Tibial artery (tissue), 4 donors: ENCODE measurements around the gene APRT.

Experiments used
- DNase-seq, 2 donors: peaks; one replicate each; pipeline ENCODE4 v3.0.0-alpha.2; 2019
- H3K27ac ChIP-seq, 2 donors: fragments of 200-600 bp; sonication (generic) in 1 of 2; 1 replicate in 1 of 2; 2 replicates in 1 of 2; pipeline ENCODE4 v1.5.1; 2018 to 2019; ENCODE audit warnings: mild to moderate bottlenecking in 1 of 2
- H3K27me3 ChIP-seq, 2 donors: fragments of 200-600 bp; sonication (generic) in 1 of 2; one replicate each; pipeline versions ENCODE4 v1.5.1 to v1.6.0; 2016 to 2019
- H3K36me3 ChIP-seq, 3 donors: fragments of 200-600 bp; sonication (generic) in 2 of 3; one replicate each; pipeline ENCODE4 v1.5.1; 2016 to 2019; ENCODE audit warnings: mild to moderate bottlenecking in 2 of 3
- H3K4me1 ChIP-seq, 4 donors: fragments of 200-600 bp; sonication (generic) in 2 of 4; 1 replicate in 3 of 4; 2 replicates in 1 of 4; pipeline ENCODE4 v1.5.1; 2016 to 2019
- H3K4me3 ChIP-seq, 2 donors: fragments of 200-600 bp; sonication (generic) in 1 of 2; 1 replicate in 1 of 2; 2 replicates in 1 of 2; pipeline ENCODE4 v1.5.1; 2018 to 2019; ENCODE audit warnings: mild to moderate bottlenecking in 2 of 2
- H3K9me3 ChIP-seq, 3 donors: fragments of 200-600 bp; sonication (generic) in 1 of 3; one replicate each; pipeline ENCODE4 v1.5.1; 2016 to 2019
- CTCF ChIP-seq, 2 experiments: fragments of 200-600 bp in 1 of 2; fragments of 450-650 bp in 1 of 2; IDR thresholded peaks; one replicate each; pipeline ENCODE4 v1.5.1; 2017 to 2019; ENCODE audit warnings: antibody characterized with exemption in 2 of 2, mild to moderate bottlenecking in 1 of 2, moderate library complexity in 1 of 2
- intact Hi-C: fragments of 100-400 bp; cut with DNase I; formaldehyde crosslinking; loops from one replicate; pipeline ENCODE4 v1.15.0; 2023; ENCODE audit warnings: low total_unique reads

Gene APRT

GRCh38 chr16:88846088-88846487 lies 34.4 kb upstream of the APRT start:
- Histone ChIP-seq H3K27ac (no peak overlapping the region), H3K4me1 (no peaks in the 10 kb centered on the region), H3K36me3 (peaks cover 0 to 57% (median 29%) of the 10 kb centered on the region in 3 donors), H3K9me3 (no peaks in the 10 kb centered on the region), H3K4me3 (no peak overlapping the region), H3K27me3 (no peaks in the 10 kb centered on the region)
- no peak for TF ChIP-seq CTCF (IDR thresholded peaks at IDR 0.05)
- no peak for DNase-seq
- intact Hi-C loops: no loop called here

- H3K4me1 ChIP-seq: no peaks in the 10 kb centered on the region
- H3K36me3 ChIP-seq: peaks cover 14 to 58% (median 34%) of the 10 kb centered on the region in 3 donors
- DNase-seq: no peak
- TF ChIP-seq CTCF (IDR thresholded peaks at IDR 0.05): no peak
- intact Hi-C loops: no loop called here
- no peak overlapping the region for H3K27ac ChIP-seq
- no peaks in the 10 kb centered on the region for H3K9me3 ChIP-seq
- H3K27me3 ChIP-seq: no peaks in the 10 kb centered on the region
- H3K4me3 ChIP-seq: no peak overlapping the region
Measured at GRCh38 chr16:88844419-88845036, 32.8 kb upstream of the APRT start.

GRCh38 chr16:88843256-88843655 lies 31.5 kb upstream of the APRT start:
- Histone ChIP-seq H3K36me3 (peaks cover 18 to 60% (median 47%) of the 10 kb centered on the region in 3 donors), H3K27ac (no peak overlapping the region), H3K4me3 (no peak overlapping the region), H3K9me3 (no peaks in the 10 kb centered on the region), H3K4me1 (no peaks in the 10 kb centered on the region), H3K27me3 (no peaks in the 10 kb centered on the region)
- TF ChIP-seq CTCF (IDR thresholded peaks at IDR 0.05): no peak
- intact Hi-C loops: no loop called here
- DNase-seq: no peak

- H3K9me3 ChIP-seq: no peaks in the 10 kb centered on the region
- no peaks in the 10 kb centered on the region for H3K27me3 ChIP-seq
- H3K27ac ChIP-seq: no peak overlapping the region
- no peaks in the 10 kb centered on the region for H3K4me1 ChIP-seq
- no peak for TF ChIP-seq CTCF (IDR thresholded peaks at IDR 0.05)
- H3K4me3 ChIP-seq: no peak overlapping the region
- intact Hi-C loops: no loop called here
- peaks cover 18 to 60% (median 51%) of the 10 kb centered on the region in 3 donors for H3K36me3 ChIP-seq
- DNase-seq: no peak
Measured at GRCh38 chr16:88842806-88843205, 31.1 kb upstream of the APRT start.

GRCh38 chr16:88842308-88842756 lies 30.6 kb upstream of the APRT start:
- Histone ChIP-seq H3K9me3 (no peaks in the 10 kb centered on the region), H3K27ac (no peak overlapping the region), H3K4me1 (no peaks in the 10 kb centered on the region), H3K36me3 (peaks cover 18 to 60% (median 54%) of the 10 kb centered on the region in 3 donors), H3K4me3 (no peak overlapping the region), H3K27me3 (no peaks in the 10 kb centered on the region)
- intact Hi-C loops: no loop called here
- no peak for DNase-seq
- no peak for TF ChIP-seq CTCF (IDR thresholded peaks at IDR 0.05)
